ENCODE results near the gene AUH.

AUH gene

DNA sequence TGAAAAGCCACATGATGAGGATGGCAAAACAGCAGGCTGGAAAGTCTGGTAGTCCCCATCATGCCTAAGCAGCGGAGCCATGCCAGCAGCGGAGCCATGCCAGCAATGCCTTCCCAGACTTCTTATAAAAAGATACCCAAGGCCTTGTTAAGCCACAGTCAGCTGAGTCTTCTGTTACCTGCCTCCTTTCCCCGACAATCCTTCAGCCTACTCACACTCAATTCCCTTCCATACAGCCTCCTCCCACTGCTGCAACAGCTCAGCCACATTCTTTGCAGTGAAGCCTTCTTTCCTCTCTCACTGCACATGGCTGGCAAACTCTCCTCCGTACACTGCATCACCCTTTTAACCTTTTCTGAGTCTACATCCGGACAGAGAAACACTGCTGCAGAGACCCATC lies 114.9 kb downstream of the AUH start:
- Histone ChIP-seq H3K4me1 (ENCODE audit: control insufficient read depth, insufficient read depth, low read length) (peaks cover 3% of the 10 kb centered on the region), H3K27me3 (ENCODE audit: control insufficient read depth, insufficient read depth, low read length) (no peaks in the 10 kb centered on the region), H3K4me3 (ENCODE audit: low read length) (no peak overlapping the region), H3K9ac (ENCODE audit: low read length) (no peak overlapping the region), H3K36me3 (ENCODE audit: control insufficient read depth, insufficient read depth, low read length) (no peaks in the 10 kb centered on the region), H3K27ac (ENCODE audit: low read depth, low read length) (no peak overlapping the region)

DNA sequence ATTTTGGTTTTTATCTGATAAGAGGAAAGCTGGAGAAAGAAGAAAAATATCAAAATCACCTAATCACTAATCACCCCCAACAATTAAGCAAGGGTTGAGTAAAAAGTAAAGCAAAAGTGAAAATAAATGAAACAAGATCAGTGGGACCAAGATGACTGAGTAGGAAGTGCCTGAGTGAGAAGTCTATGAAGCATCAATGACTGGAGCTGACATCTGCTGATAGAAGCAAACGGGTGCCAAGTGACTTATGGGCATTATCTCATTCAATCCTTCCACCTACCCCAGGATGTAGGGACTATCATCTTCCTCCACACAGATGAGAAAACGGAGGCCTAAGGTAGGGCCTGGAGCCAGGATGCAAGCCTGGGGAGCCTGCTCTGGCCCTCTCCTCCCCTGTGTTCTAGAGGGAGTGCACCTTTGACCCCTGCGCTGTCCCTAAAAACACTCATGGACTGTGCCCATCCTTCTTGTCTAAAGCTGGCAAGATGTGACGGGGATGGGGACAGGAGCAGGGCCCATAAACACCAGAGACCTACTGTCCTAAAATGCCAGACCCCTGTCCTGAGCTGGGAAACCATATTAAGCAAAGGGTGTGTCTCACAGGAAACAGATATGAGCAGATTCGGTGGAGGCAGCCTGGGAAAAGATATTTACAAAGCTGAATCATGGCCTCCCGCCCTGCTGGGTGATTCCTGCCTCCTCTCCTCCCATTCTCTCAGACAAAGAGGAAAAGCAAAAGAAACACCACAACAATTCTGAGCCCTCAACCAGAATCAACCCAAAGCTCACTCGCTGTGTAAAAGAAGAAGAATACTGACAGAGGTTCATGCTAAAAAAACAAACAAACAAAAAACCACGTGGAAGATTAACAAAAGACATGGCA lies 116.0 kb downstream of the AUH start:
- H3K4me3 ChIP-seq (ENCODE audit: low read length) = no peak overlapping the region
- no peak overlapping the region for H3K27ac ChIP-seq (ENCODE audit: low read depth, low read length)
- no peaks in the 10 kb centered on the region for H3K36me3 ChIP-seq (ENCODE audit: control insufficient read depth, insufficient read depth, low read length)
- peaks cover 3% of the 10 kb centered on the region for H3K4me1 ChIP-seq (ENCODE audit: control insufficient read depth, insufficient read depth, low read length)
- H3K27me3 ChIP-seq (ENCODE audit: control insufficient read depth, insufficient read depth, low read length) = no peaks in the 10 kb centered on the region
- H3K9ac ChIP-seq (ENCODE audit: low read length) = no peak overlapping the region

DNA sequence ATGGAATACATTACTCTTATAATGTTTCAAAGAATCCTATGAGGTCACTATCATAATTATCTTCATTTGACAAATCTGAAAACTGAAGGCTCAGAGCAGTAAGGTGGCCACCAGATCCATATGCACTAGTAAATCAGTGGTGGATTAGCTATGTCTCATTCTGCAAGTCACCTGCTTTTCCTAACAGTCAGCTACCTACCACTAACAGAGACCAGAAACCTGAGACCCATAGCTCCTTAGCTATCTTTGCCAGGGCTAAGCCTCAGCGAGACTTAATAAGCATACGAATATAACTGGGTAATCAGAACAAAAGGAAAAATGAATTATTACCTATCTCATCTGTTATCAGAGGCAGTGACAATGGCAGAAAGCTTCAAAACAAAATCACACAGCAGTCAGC lies 118.7 kb downstream of the AUH start:
- no peaks in the 10 kb centered on the region for H3K4me1 ChIP-seq (ENCODE audit: control insufficient read depth, insufficient read depth, low read length)
- no peaks in the 10 kb centered on the region for H3K27me3 ChIP-seq (ENCODE audit: control insufficient read depth, insufficient read depth, low read length)
- no peak overlapping the region for H3K27ac ChIP-seq (ENCODE audit: low read depth, low read length)
- H3K36me3 ChIP-seq (ENCODE audit: control insufficient read depth, insufficient read depth, low read length) = no peaks in the 10 kb centered on the region
- no peak overlapping the region for H3K9ac ChIP-seq (ENCODE audit: low read length)
- H3K4me3 ChIP-seq (ENCODE audit: low read length) = no peak overlapping the region

DNA sequence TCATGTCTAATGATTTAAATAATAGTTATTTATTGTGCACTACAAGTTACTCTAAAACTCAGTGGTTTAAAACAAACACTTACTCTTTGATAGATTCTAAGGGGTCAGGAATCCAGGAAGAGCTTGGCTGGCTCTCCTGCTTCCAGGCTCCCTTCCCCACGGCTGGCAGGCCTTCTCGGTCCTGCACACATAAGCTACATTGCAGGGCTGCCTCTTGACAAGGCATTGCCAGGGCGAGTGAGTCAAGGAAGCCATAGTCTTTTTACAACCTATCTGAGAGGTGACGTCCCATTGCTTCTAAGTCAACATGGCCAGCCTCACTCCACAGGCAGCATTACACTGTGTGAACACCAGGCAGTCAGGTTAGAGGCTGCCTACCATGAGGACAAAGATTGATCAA lies 119.8 kb downstream of the AUH start:
- Histone ChIP-seq H3K9ac (ENCODE audit: low read length) (no peak overlapping the region), H3K4me3 (ENCODE audit: low read length) (no peak overlapping the region)

DNA sequence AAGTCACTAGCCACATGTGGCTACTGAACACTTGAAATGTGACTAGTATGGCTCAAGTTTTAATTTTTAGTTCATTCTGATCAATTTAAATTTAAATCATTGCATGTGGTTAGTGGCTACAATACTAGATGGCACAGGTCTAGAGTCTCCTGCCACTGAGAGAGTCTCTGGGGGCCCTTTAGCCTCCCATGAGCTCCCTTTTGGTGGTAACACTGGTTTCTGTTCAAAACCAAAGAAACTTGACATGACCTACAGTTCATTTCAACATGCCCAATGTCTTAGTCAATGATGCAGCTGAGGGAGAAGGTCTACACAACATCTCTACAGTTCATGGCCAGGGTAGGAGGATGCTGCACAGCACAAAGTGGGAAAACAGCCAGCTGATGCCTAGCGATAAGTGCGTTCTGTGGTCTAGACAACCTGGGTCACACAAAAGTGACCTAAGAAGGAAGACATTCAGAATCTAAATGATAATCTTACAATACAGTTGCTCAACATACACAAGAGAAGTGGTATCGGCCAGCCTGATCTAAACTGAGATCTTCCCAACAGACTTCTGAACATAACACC lies 121.0 kb downstream of the AUH start:
- Histone ChIP-seq H3K9ac (ENCODE audit: low read length) (no peak overlapping the region), H3K36me3 (ENCODE audit: control insufficient read depth, insufficient read depth, low read length) (no peaks in the 10 kb centered on the region), H3K4me1 (ENCODE audit: control insufficient read depth, insufficient read depth, low read length) (no peaks in the 10 kb centered on the region), H3K4me3 (ENCODE audit: low read length) (no peak overlapping the region), H3K27ac (ENCODE audit: low read depth, low read length) (no peak overlapping the region), H3K27me3 (ENCODE audit: control insufficient read depth, insufficient read depth, low read length) (no peaks in the 10 kb centered on the region)

More for the DNA sequence above, 119.8 kb downstream of the AUH start:
- Histone ChIP-seq H3K27me3 (ENCODE audit: control insufficient read depth, insufficient read depth, low read length) (no peaks in the 10 kb centered on the region), H3K27ac (ENCODE audit: low read depth, low read length) (no peak overlapping the region), H3K36me3 (ENCODE audit: control insufficient read depth, insufficient read depth, low read length) (no peaks in the 10 kb centered on the region), H3K4me1 (ENCODE audit: control insufficient read depth, insufficient read depth, low read length) (no peaks in the 10 kb centered on the region)

DNA sequence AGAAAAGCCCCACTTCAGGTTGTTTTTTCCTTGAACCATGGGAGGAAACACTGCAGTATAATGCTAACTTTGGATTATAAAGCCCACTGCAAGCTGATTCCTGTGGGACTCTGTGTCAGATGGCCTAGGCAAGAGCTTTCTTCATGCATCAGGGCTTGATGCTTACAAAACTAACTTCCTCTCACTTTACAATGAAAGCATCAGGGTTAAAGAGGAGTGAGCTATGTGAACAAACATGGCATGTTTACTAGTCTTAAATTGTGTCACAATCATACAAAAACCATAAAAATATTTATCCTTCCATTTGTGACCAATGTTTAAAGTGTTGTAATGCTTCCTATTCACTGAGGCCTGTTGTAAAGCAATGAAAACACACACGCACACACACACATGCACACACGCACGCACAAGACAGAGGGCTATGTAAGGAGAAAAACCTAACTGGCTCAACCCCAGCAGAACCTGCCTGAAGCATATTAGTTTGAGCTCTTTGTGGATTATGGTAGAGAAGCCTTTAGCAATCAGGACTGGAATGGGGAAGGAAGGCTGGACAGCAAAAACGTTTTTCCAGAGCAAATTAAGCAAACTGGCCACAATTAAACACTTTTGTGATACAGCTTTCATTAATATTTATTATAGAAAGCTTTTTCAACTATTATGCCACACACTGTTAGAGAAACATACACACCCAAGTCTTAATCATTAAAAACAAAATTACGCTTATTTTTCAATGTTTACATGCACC lies 122.2 kb downstream of the AUH start:
- H3K27me3 ChIP-seq (ENCODE audit: control insufficient read depth, insufficient read depth, low read length) = no peaks in the 10 kb centered on the region
- no peak overlapping the region for H3K4me3 ChIP-seq (ENCODE audit: low read length)
- no peaks in the 10 kb centered on the region for H3K36me3 ChIP-seq (ENCODE audit: control insufficient read depth, insufficient read depth, low read length)
- no peaks in the 10 kb centered on the region for H3K4me1 ChIP-seq (ENCODE audit: control insufficient read depth, insufficient read depth, low read length)
- H3K27ac ChIP-seq (ENCODE audit: low read depth, low read length) = no peak overlapping the region
- no peak overlapping the region for H3K9ac ChIP-seq (ENCODE audit: low read length)

DNA sequence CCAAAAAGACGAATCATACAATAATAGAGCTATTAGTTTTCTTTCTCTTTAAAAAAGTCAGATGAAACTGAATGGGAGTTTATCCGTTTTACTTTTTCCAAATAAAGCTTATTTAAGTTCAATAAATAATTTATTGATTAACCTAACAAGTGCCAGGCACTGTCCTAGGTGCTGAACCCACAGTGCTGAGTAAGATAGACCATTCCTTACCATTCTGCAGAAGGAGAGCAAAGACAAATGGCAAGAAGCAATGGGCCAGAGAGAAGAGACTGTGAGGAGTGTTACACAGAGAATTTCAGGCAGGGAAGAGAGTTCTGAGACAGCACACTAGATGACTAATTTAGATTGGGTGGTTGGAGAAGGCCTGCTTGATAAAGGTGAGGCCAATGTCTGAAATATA lies 127.2 kb downstream of the AUH start:
- Histone ChIP-seq H3K9ac (ENCODE audit: low read length) (no peak overlapping the region), H3K36me3 (ENCODE audit: control insufficient read depth, insufficient read depth, low read length) (no peaks in the 10 kb centered on the region), H3K27ac (ENCODE audit: low read depth, low read length) (no peak overlapping the region), H3K4me1 (ENCODE audit: control insufficient read depth, insufficient read depth, low read length) (no peaks in the 10 kb centered on the region), H3K4me3 (ENCODE audit: low read length) (no peak overlapping the region), H3K27me3 (ENCODE audit: control insufficient read depth, insufficient read depth, low read length) (no peaks in the 10 kb centered on the region)

DNA sequence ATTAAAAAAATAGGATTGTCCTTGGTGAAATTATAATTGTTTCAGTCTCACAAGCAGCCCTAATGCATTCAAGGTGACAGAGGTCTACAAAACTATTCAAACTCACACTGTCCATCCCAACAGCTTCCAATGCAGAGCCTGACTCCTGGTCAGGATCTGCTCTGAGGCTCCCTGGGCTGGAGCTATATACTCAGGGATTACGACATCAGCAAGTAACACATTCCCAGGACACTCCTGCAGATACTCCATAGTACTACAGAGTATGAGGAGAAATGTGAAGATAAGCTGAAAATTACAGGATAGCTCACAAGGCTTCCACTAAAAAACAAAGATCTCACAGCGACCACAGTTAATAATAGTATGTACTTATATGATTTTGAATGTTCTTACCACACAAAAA lies 130.1 kb downstream of the AUH start:
- Histone ChIP-seq H3K36me3 (ENCODE audit: control insufficient read depth, insufficient read depth, low read length) (no peaks in the 10 kb centered on the region), H3K4me3 (ENCODE audit: low read length) (no peak overlapping the region), H3K27ac (ENCODE audit: low read depth, low read length) (no peak overlapping the region), H3K27me3 (ENCODE audit: control insufficient read depth, insufficient read depth, low read length) (no peaks in the 10 kb centered on the region), H3K9ac (ENCODE audit: low read length) (no peak overlapping the region), H3K4me1 (ENCODE audit: control insufficient read depth, insufficient read depth, low read length) (no peaks in the 10 kb centered on the region)

DNA sequence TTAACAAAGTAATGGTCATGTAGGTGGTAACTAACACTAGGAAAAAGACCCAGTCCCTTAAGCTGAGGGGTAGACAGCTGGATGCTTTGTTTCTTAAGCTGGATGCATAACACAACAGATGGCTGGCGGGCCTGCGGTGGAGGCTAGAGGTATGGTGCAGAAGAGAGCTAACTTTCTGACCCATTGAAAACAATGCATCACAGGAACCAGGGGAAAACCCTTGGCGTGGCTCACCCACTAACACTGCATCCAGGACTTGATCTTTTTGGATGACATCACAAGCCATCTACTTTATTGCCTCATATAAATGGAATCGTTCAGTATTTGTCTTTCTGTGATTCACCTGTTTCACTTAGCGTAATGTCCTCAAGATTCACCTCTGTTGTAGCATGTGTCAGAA lies 138.7 kb downstream of the AUH start:
- no peaks in the 10 kb centered on the region for H3K27me3 ChIP-seq (ENCODE audit: control insufficient read depth, insufficient read depth, low read length)
- H3K36me3 ChIP-seq (ENCODE audit: control insufficient read depth, insufficient read depth, low read length) = no peaks in the 10 kb centered on the region
- H3K9ac ChIP-seq (ENCODE audit: low read length) = no peak overlapping the region
- no peak overlapping the region for H3K27ac ChIP-seq (ENCODE audit: low read depth, low read length)
- H3K4me1 ChIP-seq (ENCODE audit: control insufficient read depth, insufficient read depth, low read length) = no peaks in the 10 kb centered on the region
- no peak overlapping the region for H3K4me3 ChIP-seq (ENCODE audit: low read length)

DNA sequence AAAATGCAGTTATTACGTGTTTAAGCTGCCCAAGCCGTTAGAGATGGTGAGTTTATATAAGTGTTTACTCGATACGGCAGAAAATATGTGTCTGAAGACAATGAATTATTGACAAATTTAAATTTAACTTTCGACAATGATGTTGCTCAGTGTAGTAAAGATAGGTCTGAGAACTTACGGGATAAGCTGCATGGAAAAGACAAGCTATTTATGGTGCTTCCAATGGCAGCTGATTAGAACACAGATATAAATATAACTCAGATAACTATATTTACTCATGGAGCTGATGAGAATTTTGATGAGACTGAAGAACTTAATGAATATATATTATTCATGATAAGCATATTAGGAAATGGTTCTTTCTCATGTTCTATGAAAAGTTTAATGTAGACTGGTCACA lies 139.3 kb downstream of the AUH start:
- H3K4me1 ChIP-seq (ENCODE audit: control insufficient read depth, insufficient read depth, low read length) = no peaks in the 10 kb centered on the region
- H3K4me3 ChIP-seq (ENCODE audit: low read length) = no peak overlapping the region
- no peaks in the 10 kb centered on the region for H3K36me3 ChIP-seq (ENCODE audit: control insufficient read depth, insufficient read depth, low read length)
- H3K27ac ChIP-seq (ENCODE audit: low read depth, low read length) = no peak overlapping the region
- H3K27me3 ChIP-seq (ENCODE audit: control insufficient read depth, insufficient read depth, low read length) = no peaks in the 10 kb centered on the region
- no peak overlapping the region for H3K9ac ChIP-seq (ENCODE audit: low read length)

DNA sequence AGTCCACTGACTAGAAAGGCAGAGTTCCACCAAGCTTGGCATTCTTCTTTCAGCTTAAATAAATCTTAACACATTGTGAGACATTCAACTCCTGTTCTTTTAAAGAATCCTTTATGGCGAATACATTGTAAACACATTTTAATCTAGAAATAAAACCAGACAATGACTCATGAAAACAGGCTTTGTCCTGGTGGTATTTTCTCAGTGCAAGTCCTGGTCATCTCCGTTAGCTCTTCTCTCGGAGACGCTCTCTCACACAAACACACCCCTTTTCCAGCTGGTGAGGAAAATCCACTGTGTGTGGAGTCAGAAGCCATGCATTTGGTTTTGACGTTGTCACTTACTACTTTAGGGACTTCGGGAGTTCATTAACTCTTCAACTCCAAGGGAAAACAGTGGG lies 140.4 kb downstream of the AUH start:
- Histone ChIP-seq H3K4me1 (ENCODE audit: control insufficient read depth, insufficient read depth, low read length) (no peaks in the 10 kb centered on the region), H3K27ac (ENCODE audit: low read depth, low read length) (no peak overlapping the region), H3K4me3 (ENCODE audit: low read length) (no peak overlapping the region), H3K27me3 (ENCODE audit: control insufficient read depth, insufficient read depth, low read length) (no peaks in the 10 kb centered on the region), H3K9ac (ENCODE audit: low read length) (no peak overlapping the region), H3K36me3 (ENCODE audit: control insufficient read depth, insufficient read depth, low read length) (no peaks in the 10 kb centered on the region)

DNA sequence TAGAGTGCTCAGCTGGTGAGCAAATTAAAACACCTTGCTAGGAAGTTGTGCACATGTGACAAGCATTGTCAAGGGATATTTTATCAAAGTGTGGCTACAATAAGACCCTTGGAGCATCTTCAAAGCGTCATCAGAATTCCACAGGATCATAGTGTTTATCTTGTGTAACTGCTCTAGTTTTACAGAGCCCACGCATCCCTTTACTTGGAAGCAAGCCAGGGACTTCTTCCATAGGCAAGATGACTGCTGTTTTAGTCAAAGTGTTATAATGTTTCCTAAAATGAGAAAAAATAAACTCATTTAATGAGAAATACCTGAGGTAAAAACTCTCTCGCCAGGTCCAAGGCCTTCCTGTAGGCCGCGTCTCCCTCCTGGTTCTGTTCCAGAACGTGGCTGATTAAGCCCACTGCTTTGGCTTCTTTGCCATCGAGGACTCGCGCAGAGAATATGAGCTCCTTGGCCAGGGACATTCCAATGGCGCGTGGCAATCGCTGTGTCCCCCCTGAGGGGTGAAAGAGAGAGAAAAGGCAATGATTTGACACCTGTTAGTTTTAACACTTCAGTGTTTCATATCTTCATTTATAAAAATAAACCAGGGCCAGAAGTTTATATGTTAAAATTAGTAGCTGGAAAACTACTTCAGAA lies 141.1 kb downstream of the AUH start:
- no peaks in the 10 kb centered on the region for H3K4me1 ChIP-seq (ENCODE audit: control insufficient read depth, insufficient read depth, low read length)
- no peak overlapping the region for H3K9ac ChIP-seq (ENCODE audit: low read length)
- H3K27ac ChIP-seq (ENCODE audit: low read depth, low read length) = no peak overlapping the region
- no peaks in the 10 kb centered on the region for H3K27me3 ChIP-seq (ENCODE audit: control insufficient read depth, insufficient read depth, low read length)
- no peak overlapping the region for H3K4me3 ChIP-seq (ENCODE audit: low read length)
- no peaks in the 10 kb centered on the region for H3K36me3 ChIP-seq (ENCODE audit: control insufficient read depth, insufficient read depth, low read length)

Data from rectal smooth muscle tissue (tissue), 1 donor.